PC-3 (cell line): Measurements from ENCODE around the gene CCDC78.

Experiments
- CTCF ChIP-seq: fragments of 300-600 bp; sonication (generic); conservative IDR thresholded peaks from 2 replicates; pipeline ENCODE4 v1.5.1; 2017; ENCODE audit warnings: antibody characterized with exemption, low read depth, mild to moderate bottlenecking, low read length
- EZH2phosphoT487 ChIP-seq: fragments of 300-600 bp; sonication (generic); IDR thresholded peaks from 2 replicates; pipeline ENCODE4 v1.6.1; 2018; ENCODE audit warnings: mild to moderate bottlenecking, antibody characterized with exemption, low read length, borderline replicate concordance

- no peak for TF ChIP-seq CTCF
- no peak for TF ChIP-seq EZH2phosphoT487
These were observed 51.0 kb downstream of the CCDC78 start, which contains the start of gene RHBDL1 for GRCh38 chr16:674968-675883.
